Measurements from ENCODE around the gene MED15. TPM values are rescaled to one million over a fixed set of nuclear protein-coding genes. Genes with fewer than 3 reads are reported as not detected.

Gene MED15
- total RNA-seq, 4 donors from 2014 or later, result 30.6 to 62.3 (median 54.3) TPM

- Histone ChIP-seq H3K27ac (no peak overlapping the region), H3K4me1 (peaks cover 0 to 33% (median 4%) of the 10 kb centered on the region in 3 donors), H3K36me3 (peaks cover 0 to 100% of the 10 kb centered on the region in 2 donors), H3K27me3 (no peaks in the 10 kb centered on the region), H3K9me3 (no peaks in the 10 kb centered on the region), H3K4me3 (no peak overlapping the region)
- TF ChIP-seq CTCF (IDR thresholded peaks at IDR 0.05) (no peak), POLR2A (IDR thresholded peaks at IDR 0.05) (no peak), EP300 (IDR thresholded peaks at IDR 0.05) (no peak), POLR2AphosphoS5 (IDR thresholded peaks at IDR 0.05) (no peak)
- no peak for ATAC-seq
- 60% methylated on average over 1 of the region's 7 CpGs; no CpG with 5 or more reads in 1 of the 2 donors for WGBS, 2 donors (ENCODE audit: low coverage in 1 of 2)
These were observed 72.8 kb downstream of the MED15 start for GRCh38 chr22:20580179-20580578.

- peaks cover 0 to 100% of the 10 kb centered on the region in 2 donors for H3K36me3 ChIP-seq
These were observed 73.4 kb downstream of the MED15 start for GRCh38 chr22:20580611-20581502.

GRCh38 chr22:20581503-20582170 is 74.2 kb downstream of the MED15 start:
- TF ChIP-seq POLR2AphosphoS5 (IDR thresholded peaks at IDR 0.05) (no peak), POLR2A (IDR thresholded peaks at IDR 0.05) (no peak)
- H3K4me3 ChIP-seq, result no peak overlapping the region
- ATAC-seq, result no peak
- no peaks in the 10 kb centered on the region for H3K9me3 ChIP-seq
- peaks cover 0 to 100% of the 10 kb centered on the region in 2 donors for H3K36me3 ChIP-seq
- H3K4me1 ChIP-seq, result peaks cover 0 to 28% (median 4%) of the 10 kb centered on the region in 3 donors
- H3K27ac ChIP-seq, result no peak overlapping the region
- WGBS, 2 donors (ENCODE audit: low coverage in 1 of 2), result no CpG with 5 or more reads among the region's 7 CpGs
- H3K27me3 ChIP-seq, result no peaks in the 10 kb centered on the region

More at GRCh38 chr22:20580611-20581502, 73.4 kb downstream of the MED15 start:
- Histone ChIP-seq H3K27me3 (no peaks in the 10 kb centered on the region), H3K9me3 (no peaks in the 10 kb centered on the region), H3K4me3 (no peak overlapping the region), H3K27ac (no peak overlapping the region), H3K4me1 (peaks cover 0 to 33% (median 4%) of the 10 kb centered on the region in 3 donors)
- TF ChIP-seq POLR2AphosphoS5 (IDR thresholded peaks at IDR 0.05) (no peak), POLR2A (IDR thresholded peaks at IDR 0.05) (no peak), CTCF (IDR thresholded peaks at IDR 0.05) (no peak), EP300 (IDR thresholded peaks at IDR 0.05) (no peak)
- WGBS, 2 donors (ENCODE audit: low coverage in 1 of 2), result 87 to 100% methylated on average over 2 to 7 of the region's 19 CpGs
- ATAC-seq, result no peak

GRCh38 chr22:20582171-20582511 is 74.7 kb downstream of the MED15 start:
- no peak for ATAC-seq
- TF ChIP-seq POLR2A (IDR thresholded peaks at IDR 0.05), result no peak
- TF ChIP-seq POLR2AphosphoS5 (IDR thresholded peaks at IDR 0.05), result no peak
- TF ChIP-seq EP300 (IDR thresholded peaks at IDR 0.05), result no peak
- TF ChIP-seq CTCF (IDR thresholded peaks at IDR 0.05), result no peak
- peaks cover 0 to 23% (median under 1%) of the 10 kb centered on the region in 3 donors for H3K4me1 ChIP-seq
- H3K36me3 ChIP-seq, result peaks cover 0 to 100% of the 10 kb centered on the region in 2 donors
- H3K27ac ChIP-seq, result no peak overlapping the region
- WGBS, 2 donors (ENCODE audit: low coverage in 1 of 2), result 80 to 83% methylated on average over 1 of the region's 5 CpGs
- H3K4me3 ChIP-seq, result no peak overlapping the region
- no peaks in the 10 kb centered on the region for H3K9me3 ChIP-seq
- H3K27me3 ChIP-seq, result no peaks in the 10 kb centered on the region

GRCh38 chr22:20582520-20583361 is 75.3 kb downstream of the MED15 start:
- Histone ChIP-seq H3K4me3 (no peak overlapping the region), H3K27me3 (no peaks in the 10 kb centered on the region), H3K4me1 (peaks cover 0 to 18% (median 0%) of the 10 kb centered on the region in 3 donors), H3K9me3 (no peaks in the 10 kb centered on the region), H3K36me3 (peaks cover 0 to 100% of the 10 kb centered on the region in 2 donors), H3K27ac (no peak overlapping the region)
- WGBS, 2 donors (ENCODE audit: low coverage in 1 of 2), result 89% methylated on average over 6 of the region's 33 CpGs; no CpG with 5 or more reads in 1 of the 2 donors
- TF ChIP-seq EP300 (IDR thresholded peaks at IDR 0.05), result no peak
- TF ChIP-seq POLR2A (IDR thresholded peaks at IDR 0.05), result no peak
- no peak for TF ChIP-seq POLR2AphosphoS5 (IDR thresholded peaks at IDR 0.05)
- TF ChIP-seq CTCF (IDR thresholded peaks at IDR 0.05), result no peak
- ATAC-seq, result no peak
